AG04450 (cell line): Measurements from ENCODE around the gene ADGRF3. TPM values are rescaled to one million over a fixed set of nuclear protein-coding genes. Genes with fewer than 3 reads are reported as not detected.
"Not testable (repeated sequence)": the region's sequence is repeated elsewhere in the genome, so short reads cannot be mapped to it uniquely, and the experiment has no call there.

Experiments used
- CTCF ChIA-PET: fragments of 300-600, 350-600 bp; formaldehyde crosslinking; extraction: SDS; loops from one replicate; lab custom pipeline; 2022; ENCODE audit warnings: antibody characterized with exemption, inconsistent platforms; lab: Charles Lee
- POLR2A ChIA-PET: fragments of 350-600 bp; formaldehyde crosslinking; extraction: SDS; loops from one replicate; lab custom pipeline; 2021; ENCODE audit warnings: antibody characterized with exemption, inconsistent platforms; lab: Yijun Ruan, JAX
- DNase-seq: peaks from one replicate; pipeline ENCODE4 v3.0.0-alpha.2; 2011; ENCODE audit warnings: low read depth, low spot score
- H3K27ac ChIP-seq: one replicate; pipeline ENCODE4 v1.5.1; 2012; ENCODE audit warnings: low read depth, low read length, control low read depth
- H3K27me3 ChIP-seq: one replicate; pipeline ENCODE4 v1.6.0; 2012; ENCODE audit warnings: low read length; ENCODE audit not compliant: control insufficient read depth, insufficient read depth
- H3K4me3 ChIP-seq: 2 replicates; pipeline ENCODE4 v1.5.1; 2011; ENCODE audit warnings: mild to moderate bottlenecking, low read depth, low read length, control low read depth
- H3K9me3 ChIP-seq: 2 replicates; pipeline ENCODE4 v1.5.1; 2012; ENCODE audit warnings: low read length; ENCODE audit not compliant: control insufficient read depth, insufficient read depth
- CTCF ChIP-seq: IDR thresholded peaks from 2 replicates; pipeline ENCODE4 v1.5.1; 2011; ENCODE audit warnings: low read depth, low read length, control low read depth, inconsistent platforms
- polyA plus RNA-seq: library from polyadenylated mRNA; depleted of rRNA; stranded (reverse); fragments of >200 nt; gene quantifications from 2 replicates; pipeline ENCODE4 v1.2.3, GENCODE V29; 2011

ADGRF3 gene
- polyA plus RNA-seq, 1 experiment, result not detected

- DNase-seq, result no peak
- ChIA-PET POLR2A (no interaction called here), CTCF (interaction anchor here (1.0 kb wide), 1 partner anchor 8 kb away, joined by 4 read pairs; no protein-coding TSS in a partner anchor)
- peaks cover 10% of the 10 kb centered on the region for H3K27me3 ChIP-seq
- H3K9me3 ChIP-seq, result no peaks in the 10 kb centered on the region
- H3K27ac ChIP-seq, result no peak overlapping the region
- TF ChIP-seq CTCF, result no peak
- H3K4me3 ChIP-seq, result no peak overlapping the region
These were observed 21.7 kb downstream of the ADGRF3 start for GRCh38 chr2:26324903-26325302.

GRCh38 chr2:26324479-26324878 lies 22.1 kb downstream of the ADGRF3 start:
- H3K4me3 ChIP-seq, DNase-seq, POLR2A ChIA-PET, H3K27ac ChIP-seq, H3K9me3 ChIP-seq, CTCF ChIA-PET: not testable (repeated sequence)
- H3K27me3 ChIP-seq, result peaks cover 10% of the 10 kb centered on the region

- no peak for DNase-seq
- ChIA-PET CTCF (interaction anchor here (1.3 to 2.6 kb wide), 2 partner anchors 11 to 259 kb away, joined by 3 to 14 read pairs; no protein-coding TSS in a partner anchor), POLR2A (no interaction called here)
- Histone ChIP-seq H3K27me3 (peaks cover 49% of the 10 kb centered on the region), H3K4me3 (no peak overlapping the region), H3K27ac (no peak overlapping the region), H3K9me3 (no peaks in the 10 kb centered on the region; the same call in 1 of the 2 replicates)
- TF ChIP-seq CTCF, result no peak
These were observed 27.6 kb downstream of the ADGRF3 start for GRCh38 chr2:26318950-26319349.

GRCh38 chr2:26317377-26318105 lies 29.0 kb downstream of the ADGRF3 start:
- CTCF ChIA-PET, result interaction anchor here (1.1 to 2.6 kb wide), 2 partner anchors 8 to 13 kb away, joined by 4 to 14 read pairs; no protein-coding TSS in a partner anchor
- no peak for TF ChIP-seq CTCF
- H3K27me3 ChIP-seq, result peaks cover 49% of the 10 kb centered on the region
- POLR2A ChIA-PET, result no interaction called here
- no peak overlapping the region for H3K4me3 ChIP-seq
- no peak for DNase-seq
- H3K27ac ChIP-seq, result no peak overlapping the region
- no peaks in the 10 kb centered on the region; the same call in 1 of the 2 replicates for H3K9me3 ChIP-seq

- H3K27ac ChIP-seq, result no peak overlapping the region
- H3K9me3 ChIP-seq, result no peaks in the 10 kb centered on the region; the same call in 1 of the 2 replicates
- DNase-seq, result no peak
- H3K4me3 ChIP-seq, result no peak overlapping the region
- ChIA-PET POLR2A (no interaction called here), CTCF (interaction anchor here (1.1 to 2.6 kb wide), 2 partner anchors 8 to 13 kb away, joined by 4 to 14 read pairs; no protein-coding TSS in a partner anchor)
- peaks cover 49% of the 10 kb centered on the region for H3K27me3 ChIP-seq
- no peak for TF ChIP-seq CTCF
These were observed 29.7 kb downstream of the ADGRF3 start for GRCh38 chr2:26316845-26317244.
